HG02763 (cell line): Measurements from ENCODE around the gene C1QTNF2.

ENCODE experiments used
- ATAC-seq: cut with Tn5 transposase; IDR thresholded peaks from one replicate; pipeline ENCODE4 v1.9.1; 2021; ENCODE audit warnings: mild to moderate bottlenecking, moderate library complexity; ENCODE audit not compliant: unreplicated experiment

C1QTNF2 gene

GRCh38 chr5:160306696-160307095 is 63.7 kb downstream of the C1QTNF2 start:
- no peak for ATAC-seq

GRCh38 chr5:160305319-160305718 is 65.1 kb downstream of the C1QTNF2 start:
- ATAC-seq: no peak

GRCh38 chr5:160303690-160304089 is 66.7 kb downstream of the C1QTNF2 start:
- no peak for ATAC-seq

GRCh38 chr5:160298189-160298588 is 72.2 kb downstream of the C1QTNF2 start:
- no peak for ATAC-seq

GRCh38 chr5:160297776-160298175 is 72.7 kb downstream of the C1QTNF2 start:
- no peak for ATAC-seq
